Caco-2 (cell line): ENCODE measurements around the gene C2orf72. TPM values are rescaled to one million over a fixed set of nuclear protein-coding genes. Genes with fewer than 3 reads are reported as not detected.

ENCODE experiments used
- BruUV-seq: library from RNA; stranded (reverse); fragments of 400-500 nt; replicated peaks from 2 replicates; lab custom pipeline; 2021; lab: Mats Ljungman, UMichigan
- CTCF ChIA-PET: fragments of 300-600 bp; sonication (Branson Sonifier 250); formaldehyde crosslinking; loops from one replicate; lab custom pipeline; 2022; ENCODE audit warnings: antibody characterized with exemption; lab: Charles Lee
- POLR2A ChIA-PET: fragments of 300-600 bp; sonication (Branson Sonifier 250); formaldehyde crosslinking; loops from one replicate; lab custom pipeline; 2022; ENCODE audit warnings: antibody characterized with exemption; lab: Charles Lee
- DNase-seq, 2 experiments: peaks; one replicate each; pipeline versions ENCODE4 v3.0.0 to v3.0.0-alpha.2; 2020 to 2022
- H3K27me3 ChIP-seq: replicated peaks from 2 replicates; pipeline ENCODE4 v1.6.0; 2011; ENCODE audit warnings: low read length; ENCODE audit not compliant: control insufficient read depth, insufficient read depth
- H3K36me3 ChIP-seq: 2 replicates; pipeline ENCODE4 v1.5.1; 2011; ENCODE audit warnings: low read length; ENCODE audit not compliant: control insufficient read depth, insufficient read depth
- H3K4me1 ChIP-seq: fragments of 250-450 bp; sonication (Bioruptor Pico); 2 replicates; pipeline ENCODE4 v1.5.1; 2020; ENCODE audit warnings: mild to moderate bottlenecking
- H3K4me3 ChIP-seq: 2 replicates; pipeline ENCODE4 v1.5.1; 2011; ENCODE audit warnings: low read depth, mild to moderate bottlenecking, control low read depth, low read length
- H3K9me3 ChIP-seq: fragments of 250-450 bp; sonication (Bioruptor Pico); 2 replicates; pipeline ENCODE4 v1.5.1; 2020; ENCODE audit warnings: mild to moderate bottlenecking, moderate library complexity
- H3K27ac Mint-ChIP-seq: one replicate; pipeline ENCODE4 v1.8.0; 2022; ENCODE audit warnings: mixed read lengths; ENCODE audit not compliant: unreplicated experiment
- H3K27me3 Mint-ChIP-seq: one replicate; pipeline ENCODE4 v1.8.0; 2022; ENCODE audit warnings: mixed read lengths; ENCODE audit not compliant: insufficient read depth, unreplicated experiment
- H3K36me3 Mint-ChIP-seq: one replicate; pipeline ENCODE4 v1.8.0; 2022; ENCODE audit warnings: mild to moderate bottlenecking, mixed read lengths; ENCODE audit not compliant: insufficient read depth, unreplicated experiment
- H3K4me1 Mint-ChIP-seq: one replicate; pipeline ENCODE4 v1.8.0; 2022; ENCODE audit warnings: low read depth, mixed read lengths; ENCODE audit not compliant: unreplicated experiment
- H3K4me3 Mint-ChIP-seq: one replicate; pipeline ENCODE4 v1.8.0; 2022; ENCODE audit warnings: mild to moderate bottlenecking, moderate library complexity, mixed read lengths; ENCODE audit not compliant: unreplicated experiment
- H3K9me3 Mint-ChIP-seq: one replicate; pipeline ENCODE4 v1.8.0; 2022; ENCODE audit warnings: mixed read lengths; ENCODE audit not compliant: unreplicated experiment
- CTCF ChIP-seq, 2 experiments: fragments of 200-600 bp in 1 of 2; IDR thresholded peaks; 1 replicate in 1 of 2; 2 replicates in 1 of 2; pipeline versions ENCODE4 v1.5.1 to v1.8.0; 2011 to 2022; ENCODE audit warnings: antibody characterized with exemption in 1 of 2, control low read depth in 1 of 2, inconsistent platforms in 1 of 2, low read depth in 1 of 2, low read length in 1 of 2, mild to moderate bottlenecking in 1 of 2, moderate library complexity in 1 of 2; ENCODE audit not compliant: insufficient read depth in 1 of 2, severe bottlenecking in 1 of 2, unreplicated experiment in 1 of 2
- intact Hi-C: fragments of 100-400 bp; cut with micrococcal nuclease; formaldehyde crosslinking; loops from one replicate; pipeline ENCODE4 v1.10.0; 2022; ENCODE audit not compliant: unreplicated experiment
- total RNA-seq: library from RNA; stranded (reverse); gene quantifications from 2 replicates; pipeline ENCODE4 v1.2.3, GENCODE V29; 2022

The C2orf72 gene
- total RNA-seq, 1 experiment from 2014 or later, result 105 TPM

- Histone ChIP-seq H3K4me3 (no peak overlapping the region), H3K27me3 (no peaks in the 10 kb centered on the region), H3K36me3 (no peaks in the 10 kb centered on the region; the same call in 1 of the 2 replicates), H3K9me3 (no peaks in the 10 kb centered on the region), H3K4me1 (peaks cover 9% of the 10 kb centered on the region)
- H3K4me1 Mint-ChIP-seq, result peaks cover 12% of the 10 kb centered on the region
- ChIA-PET POLR2A (no interaction called here), CTCF (interaction anchor here (1.4 kb wide), 1 partner anchor 9 kb away, joined by 3 read pairs; no protein-coding TSS in a partner anchor)
- H3K27me3 Mint-ChIP-seq, result no peaks in the 10 kb centered on the region
- H3K9me3 Mint-ChIP-seq, result no peaks in the 10 kb centered on the region
- no peak overlapping the region for H3K4me3 Mint-ChIP-seq
- intact Hi-C loops, result no loop called here
- no peak for TF ChIP-seq CTCF (IDR thresholded peaks at IDR 0.05; ENCODE audit: insufficient read depth in 1 of 2, low read depth in 1 of 2, low read length in 1 of 2, severe bottlenecking in 1 of 2, unreplicated experiment in 1 of 2)
- H3K36me3 Mint-ChIP-seq, result peaks cover 38% of the 10 kb centered on the region
- no TSS peak for BruUV-seq
- no peak overlapping the region for H3K27ac Mint-ChIP-seq
- no peak for DNase-seq
These were observed 22.4 kb downstream of the C2orf72 start for GRCh38 chr2:231059756-231060155.

- CTCF ChIA-PET, result no interaction called here
- DNase-seq, result no peak
- no TSS peak for BruUV-seq
- Mint-ChIP-seq H3K9me3 (no peaks in the 10 kb centered on the region), H3K4me3 (no peak overlapping the region), H3K4me1 (peaks cover 15% of the 10 kb centered on the region), H3K27ac (no peak overlapping the region), H3K36me3 (peaks cover 62% of the 10 kb centered on the region), H3K27me3 (no peaks in the 10 kb centered on the region)
- Histone ChIP-seq H3K9me3 (no peaks in the 10 kb centered on the region), H3K27me3 (no peaks in the 10 kb centered on the region), H3K4me3 (no peak overlapping the region), H3K36me3 (no peaks in the 10 kb centered on the region; the same call in 1 of the 2 replicates), H3K4me1 (peaks cover 9% of the 10 kb centered on the region)
- POLR2A ChIA-PET, result no interaction called here
- intact Hi-C loops, result no loop called here
- no peak for TF ChIP-seq CTCF (IDR thresholded peaks at IDR 0.05; ENCODE audit: insufficient read depth in 1 of 2, low read depth in 1 of 2, low read length in 1 of 2, severe bottlenecking in 1 of 2, unreplicated experiment in 1 of 2)
These were observed 25.5 kb downstream of the C2orf72 start for GRCh38 chr2:231062776-231063175.

- Mint-ChIP-seq H3K27ac (no peak overlapping the region), H3K27me3 (no peaks in the 10 kb centered on the region), H3K4me1 (peaks cover 21% of the 10 kb centered on the region), H3K36me3 (peaks cover 67% of the 10 kb centered on the region), H3K9me3 (no peaks in the 10 kb centered on the region), H3K4me3 (no peak overlapping the region)
- Histone ChIP-seq H3K36me3 (no peaks in the 10 kb centered on the region; the same call in 1 of the 2 replicates), H3K4me1 (peaks cover 9% of the 10 kb centered on the region), H3K4me3 (no peak overlapping the region), H3K9me3 (no peaks in the 10 kb centered on the region), H3K27me3 (no peaks in the 10 kb centered on the region)
- no peak for TF ChIP-seq CTCF (IDR thresholded peaks at IDR 0.05; ENCODE audit: insufficient read depth in 1 of 2, low read depth in 1 of 2, low read length in 1 of 2, severe bottlenecking in 1 of 2, unreplicated experiment in 1 of 2)
- ChIA-PET POLR2A (no interaction called here), CTCF (no interaction called here)
- intact Hi-C loops, result no loop called here
- no TSS peak for BruUV-seq
- no peak for DNase-seq
These were observed 26.0 kb downstream of the C2orf72 start for GRCh38 chr2:231063347-231063746.
